ENCODE measurements around the gene CFAP52. TPM values are rescaled to one million over a fixed set of nuclear protein-coding genes. Genes with fewer than 3 reads are reported as not detected.

The CFAP52 gene
- total and polyA plus RNA-seq, 2 of the 8 experiments (the other 6 are each of a cell fraction or from before 2014, with no cell fraction given): 0.11 TPM; not detected in 1

GRCh38 chr17:9645851-9646545, 69.6 kb downstream of the CFAP52 start (continued):
- TF ChIP-seq TCF12 (IDR thresholded peaks at IDR 0.05; ENCODE audit: low read depth, low read length): no peak
- TF ChIP-seq HDAC6 (IDR thresholded peaks at IDR 0.05; ENCODE audit: low read depth, low read length): no peak
- no peak for TF ChIP-seq JUND (IDR thresholded peaks at IDR 0.05; ENCODE audit: low read length)
- 0 out of 2 replicates have a peak, but pooled peaks have one; percentile 18 for TF ChIP-seq E2F6 (IDR thresholded peaks at IDR 0.05)
- TF ChIP-seq BRCA1 (IDR thresholded peaks at IDR 0.05; ENCODE audit: low read depth, low read length): no peak
- no peak for TF ChIP-seq TBP (IDR thresholded peaks at IDR 0.05; ENCODE audit: low read depth, low read length)
- no peak for TF ChIP-seq MAFK (IDR thresholded peaks at IDR 0.05; ENCODE audit: low read depth, low read length)
- TF ChIP-seq GTF2F1 (IDR thresholded peaks at IDR 0.05; ENCODE audit: borderline replicate concordance, low read depth, low read length): no peak
- TF ChIP-seq EGR1 (IDR thresholded peaks at IDR 0.05; ENCODE audit: borderline replicate concordance, low read depth, low read length): no peak
- TF ChIP-seq SIRT6 (IDR thresholded peaks at IDR 0.05; ENCODE audit: low read length): no peak
- TF ChIP-seq TAF7 (optimal IDR thresholded peaks at IDR 0.05; ENCODE audit: borderline replicate concordance, low read depth, low read length): no peak
- peak; percentile 10; the same call in 1 of the 2 replicates for TF ChIP-seq MAX (IDR thresholded peaks at IDR 0.05)
- TF ChIP-seq SIX5 (IDR thresholded peaks at IDR 0.05; ENCODE audit: low read depth, low read length): no peak
- no peak for TF ChIP-seq HDAC2 (IDR thresholded peaks at IDR 0.05; ENCODE audit: borderline replicate concordance in 1 of 2, low read depth in 2 of 2, low read length in 2 of 2)
- no peak for TF ChIP-seq RFX5 (IDR thresholded peaks at IDR 0.05; ENCODE audit: borderline replicate concordance, low read depth, low read length)
- TF ChIP-seq, protein P1, sequence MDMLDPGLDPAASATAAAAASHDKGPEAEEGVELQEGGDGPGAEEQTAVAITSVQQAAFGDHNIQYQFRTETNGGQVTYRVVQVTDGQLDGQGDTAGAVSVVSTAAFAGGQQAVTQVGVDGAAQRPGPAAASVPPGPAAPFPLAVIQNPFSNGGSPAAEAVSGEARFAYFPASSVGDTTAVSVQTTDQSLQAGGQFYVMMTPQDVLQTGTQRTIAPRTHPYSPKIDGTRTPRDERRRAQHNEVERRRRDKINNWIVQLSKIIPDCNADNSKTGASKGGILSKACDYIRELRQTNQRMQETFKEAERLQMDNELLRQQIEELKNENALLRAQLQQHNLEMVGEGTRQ (IDR thresholded peaks at IDR 0.05; ENCODE audit: low read length): no peak

Measured in H1 (cell line).